ENCODE measurements around the gene ST7. TPM values are rescaled to one million over a fixed set of nuclear protein-coding genes. Genes with fewer than 3 reads are reported as not detected.
"Not testable (repeated sequence)": the region's sequence is repeated elsewhere in the genome, so short reads cannot be mapped to it uniquely, and the experiment has no call there.

Gene ST7
- total and polyA plus RNA-seq, 2 of the 13 experiments (the other 11 are each of a cell fraction or from before 2014, with no cell fraction given): 17.3 to 23.5 TPM

- Histone ChIP-seq H3K36me3 (replicated peaks in 1 of 2; ENCODE audit: control insufficient read depth in 1 of 2, insufficient read depth in 2 of 2, low read length in 2 of 2) (no peaks in the 10 kb centered on the region), H4K20me1 (ENCODE audit: insufficient read depth, low read length) (no peaks in the 10 kb centered on the region), H3K79me2 (ENCODE audit: insufficient read depth, low read length) (no peaks in the 10 kb centered on the region), H3K9ac (ENCODE audit: insufficient read depth, low read depth, low read length) (no peak overlapping the region), H3K4me1 (ENCODE audit: insufficient read depth, low read length) (peaks cover 43% of the 10 kb centered on the region), H2AFZ (ENCODE audit: low read length) (no peak overlapping the region), H3K27me3 (ENCODE audit: control insufficient read depth in 1 of 2, insufficient read depth in 2 of 2, low read length in 2 of 2) (peaks cover 0 to 4% of the 10 kb centered on the region in 2 experiments; a peak in 2 of 5 replicates), H3K4me2 (ENCODE audit: low read depth, low read length) (no peak overlapping the region), H3K9me3 (ENCODE audit: low read length) (no peaks in the 10 kb centered on the region), H3K27ac (ENCODE audit: extremely low read length, insufficient read depth, low read length) (no peak overlapping the region), H3K4me3 (replicated peaks in 1 of 3; ENCODE audit: insufficient read depth in 1 of 3, low read depth in 2 of 3, low read length in 3 of 3) (no peak overlapping the region)
- intact Hi-C loops (cut with micrococcal nuclease; ENCODE audit: unreplicated experiment) (loop anchor here (2.0 kb wide), 1 partner anchor 46 kb away; no protein-coding TSS in a partner anchor), in situ Hi-C loops (cut with HindIII; ENCODE audit: extremely low pct_ligation_motif_present, low pct_unique_long_range_greater_than_20kb) (loop anchor here (5.0 kb wide), 1 partner anchor 183 kb away; no protein-coding TSS in a partner anchor)
- WGBS (ENCODE audit: low lambda C conversion rate): 42% methylated on average over 2 of the region's 2 CpGs
- ATAC-seq (no peak), DNase-seq (ENCODE audit: low spot score) (no peak), FAIRE-seq (no peak)
- ChIA-PET POLR2A (no interaction called here), CTCF (ENCODE audit: low intra/inter-chr PET ratio, low total read pairs) (no interaction called here)
- BruUV-seq (replicated peaks): no TSS peak
- no peak for TF ChIP-seq ZFP1 (CRISPR knock-in tag; IDR thresholded peaks at IDR 0.05)
- peak; percentile 31 for TF ChIP-seq HNRNPK (IDR thresholded peaks at IDR 0.05; ENCODE audit: low read depth, low read length, poor library complexity, severe bottlenecking)
- TF ChIP-seq ZNF782 (CRISPR knock-in tag; IDR thresholded peaks at IDR 0.05; ENCODE audit: borderline replicate concordance): no peak
- no peak for TF ChIP-seq SNAPC4 (CRISPR knock-in tag; IDR thresholded peaks at IDR 0.05)
Observed at GRCh38 chr7:116934580-116934979, 18.7 kb upstream of the ST7 start.

GRCh38 chr7:116936844-116937243 is 16.5 kb upstream of the ST7 start:
- H3K4me3 ChIP-seq (replicated peaks in 1 of 3; ENCODE audit: insufficient read depth in 1 of 3, low read depth in 2 of 3, low read length in 3 of 3); BruUV-seq (replicated peaks): not testable (repeated sequence)

More at GRCh38 chr7:116936844-116937243, 16.5 kb upstream of the ST7 start:
- H3K27ac ChIP-seq (ENCODE audit: extremely low read length, insufficient read depth, low read length); H3K79me2 ChIP-seq (ENCODE audit: insufficient read depth, low read length); H3K9ac ChIP-seq (ENCODE audit: insufficient read depth, low read depth, low read length); FAIRE-seq; DNase-seq (ENCODE audit: low spot score); H4K20me1 ChIP-seq (ENCODE audit: insufficient read depth, low read length); POLR2A ChIA-PET; H3K36me3 ChIP-seq (replicated peaks in 1 of 2; ENCODE audit: control insufficient read depth in 1 of 2, insufficient read depth in 2 of 2, low read length in 2 of 2); ATAC-seq; in situ Hi-C loops (cut with HindIII; ENCODE audit: extremely low pct_ligation_motif_present, low pct_unique_long_range_greater_than_20kb); CTCF ChIA-PET (ENCODE audit: low intra/inter-chr PET ratio, low total read pairs); H3K4me2 ChIP-seq (ENCODE audit: low read depth, low read length); H3K9me3 ChIP-seq (ENCODE audit: low read length); H2AFZ ChIP-seq (ENCODE audit: low read length); H3K27me3 ChIP-seq (ENCODE audit: control insufficient read depth in 1 of 2, insufficient read depth in 2 of 2, low read length in 2 of 2); intact Hi-C loops (cut with micrococcal nuclease; ENCODE audit: unreplicated experiment): not testable (repeated sequence)
- 34% methylated on average over 4 of the region's 4 CpGs for WGBS (ENCODE audit: low lambda C conversion rate)
- peaks cover 35% of the 10 kb centered on the region for H3K4me1 ChIP-seq (ENCODE audit: insufficient read depth, low read length)
